Omental fat pad (tissue), 4 donors: Measurements from ENCODE around the gene SACS. TPM values are rescaled to one million over a fixed set of nuclear protein-coding genes. Genes with fewer than 3 reads are reported as not detected.
"Not testable (repeated sequence)": the region's sequence is repeated elsewhere in the genome, so short reads cannot be mapped to it uniquely, and the experiment has no call there.

Experiments
- ATAC-seq: fragments of 150-250 bp; one replicate; pipeline ENCODE4 v1.9.1; 2016; ENCODE audit warnings: mild to moderate bottlenecking, moderate library complexity; ENCODE audit not compliant: low FRiP score
- DNase-seq: peaks from one replicate; pipeline ENCODE4 v3.0.0-alpha.2; 2019; ENCODE audit warnings: low spot score
- total RNA-seq, 4 donors: library from RNA; depleted of rRNA; stranded (reverse); fragments of >200 nt; gene quantifications; one replicate each; pipeline ENCODE4 v1.1.0, GENCODE V29; 2016
- TF ChIP-seq, protein P1 (sequence below), 3 donors: fragments of 450-650 bp; IDR thresholded peaks; one replicate each; pipeline ENCODE4 v1.5.1; 2016 to 2017; ENCODE audit warnings: antibody characterized with exemption in 3 of 3, mild to moderate bottlenecking in 3 of 3, moderate library complexity in 2 of 3

SACS gene
- total RNA-seq, 4 donors from 2014 or later = 12.6 to 48.4 (median 15.0) TPM

- ATAC-seq (no peak), DNase-seq (no peak)
- TF ChIP-seq, protein P1, sequence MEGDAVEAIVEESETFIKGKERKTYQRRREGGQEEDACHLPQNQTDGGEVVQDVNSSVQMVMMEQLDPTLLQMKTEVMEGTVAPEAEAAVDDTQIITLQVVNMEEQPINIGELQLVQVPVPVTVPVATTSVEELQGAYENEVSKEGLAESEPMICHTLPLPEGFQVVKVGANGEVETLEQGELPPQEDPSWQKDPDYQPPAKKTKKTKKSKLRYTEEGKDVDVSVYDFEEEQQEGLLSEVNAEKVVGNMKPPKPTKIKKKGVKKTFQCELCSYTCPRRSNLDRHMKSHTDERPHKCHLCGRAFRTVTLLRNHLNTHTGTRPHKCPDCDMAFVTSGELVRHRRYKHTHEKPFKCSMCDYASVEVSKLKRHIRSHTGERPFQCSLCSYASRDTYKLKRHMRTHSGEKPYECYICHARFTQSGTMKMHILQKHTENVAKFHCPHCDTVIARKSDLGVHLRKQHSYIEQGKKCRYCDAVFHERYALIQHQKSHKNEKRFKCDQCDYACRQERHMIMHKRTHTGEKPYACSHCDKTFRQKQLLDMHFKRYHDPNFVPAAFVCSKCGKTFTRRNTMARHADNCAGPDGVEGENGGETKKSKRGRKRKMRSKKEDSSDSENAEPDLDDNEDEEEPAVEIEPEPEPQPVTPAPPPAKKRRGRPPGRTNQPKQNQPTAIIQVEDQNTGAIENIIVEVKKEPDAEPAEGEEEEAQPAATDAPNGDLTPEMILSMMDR (IDR thresholded peaks at IDR 0.05) = no peak
Observed at GRCh38 chr13:23414682-23415081, 18.8 kb downstream of the SACS start.

- ATAC-seq = no peak
- TF ChIP-seq, protein P1 (IDR thresholded peaks at IDR 0.05) = no peak
- no peak for DNase-seq
Observed at GRCh38 chr13:23411706-23412105, 21.8 kb downstream of the SACS start.

DNA sequence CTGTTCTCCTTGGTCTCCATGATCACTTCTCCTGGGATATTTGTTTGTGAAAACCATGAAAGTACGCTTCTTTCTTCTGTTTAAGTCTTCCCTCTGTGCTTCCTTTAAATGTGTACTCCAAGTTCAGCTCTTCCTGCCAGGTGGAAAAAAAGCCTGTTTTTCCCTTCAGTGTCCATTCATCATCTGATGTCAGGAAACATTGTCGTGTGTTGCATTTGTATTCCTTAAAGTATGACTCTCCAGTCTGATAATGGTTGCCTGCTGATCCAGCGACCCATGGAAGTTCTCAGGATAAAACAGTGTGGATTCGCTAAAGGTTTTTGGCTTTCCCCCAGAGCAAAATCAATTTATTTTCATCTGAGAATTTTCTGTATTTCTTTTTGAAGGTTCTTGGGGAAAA is 22.3 kb downstream of the SACS start:
- TF ChIP-seq, protein P1 (IDR thresholded peaks at IDR 0.05) = no peak
- no peak for DNase-seq
- ATAC-seq = no peak

- ATAC-seq = no peak
- DNase-seq = no peak
- TF ChIP-seq, protein P1 (IDR thresholded peaks at IDR 0.05) = no peak
Observed at GRCh38 chr13:23408026-23408425, 25.5 kb downstream of the SACS start.

- not testable (repeated sequence) for DNase-seq, ATAC-seq
Observed at GRCh38 chr13:23401156-23401555, 32.3 kb downstream of the SACS start.

- ATAC-seq = no peak
- TF ChIP-seq, protein P1 (IDR thresholded peaks at IDR 0.05) = no peak
- DNase-seq = no peak
Observed at GRCh38 chr13:23399347-23399746, 34.2 kb downstream of the SACS start.

GRCh38 chr13:23394821-23395220 is 38.7 kb downstream of the SACS start:
- TF ChIP-seq, protein P1 (IDR thresholded peaks at IDR 0.05) = no peak
- DNase-seq (no peak), ATAC-seq (no peak)
